ENCODE results near the gene BTBD9. TPM values are rescaled to one million over a fixed set of nuclear protein-coding genes. Genes with fewer than 3 reads are reported as not detected.
"Not testable (repeated sequence)": the region's sequence is repeated elsewhere in the genome, so short reads cannot be mapped to it uniquely, and the experiment has no call there.

BTBD9 gene
- total RNA-seq, 1 experiment from 2014 or later: 9.5 TPM

- no peak for DNase-seq (ENCODE audit: low spot score)
- in situ Hi-C loops (cut with HindIII; ENCODE audit: low sequenced_read_pairs): no loop called here
Observed at GRCh38 chr6:38470548-38470947, 169.2 kb downstream of the BTBD9 start.

- in situ Hi-C loops (cut with HindIII; ENCODE audit: low sequenced_read_pairs): no loop called here
- DNase-seq (ENCODE audit: low spot score): no peak
Observed at GRCh38 chr6:38467566-38467965, 172.2 kb downstream of the BTBD9 start.

GRCh38 chr6:38460186-38460585, 179.5 kb downstream of the BTBD9 start:
- DNase-seq (ENCODE audit: low spot score): no peak
- in situ Hi-C loops (cut with HindIII; ENCODE audit: low sequenced_read_pairs): no loop called here

- in situ Hi-C loops (cut with HindIII; ENCODE audit: low sequenced_read_pairs): no loop called here
- no peak for DNase-seq (ENCODE audit: low spot score)
Observed at GRCh38 chr6:38459291-38459690, 180.4 kb downstream of the BTBD9 start.

- no peak for DNase-seq (ENCODE audit: low spot score)
- in situ Hi-C loops (cut with HindIII; ENCODE audit: low sequenced_read_pairs): no loop called here
Observed at GRCh38 chr6:38453861-38454260, 185.9 kb downstream of the BTBD9 start.

GRCh38 chr6:38452816-38453660, 186.7 kb downstream of the BTBD9 start:
- in situ Hi-C loops (cut with HindIII; ENCODE audit: low sequenced_read_pairs): no loop called here
- DNase-seq (ENCODE audit: low spot score): no peak

GRCh38 chr6:38450717-38451116, 189.0 kb downstream of the BTBD9 start:
- in situ Hi-C loops (cut with HindIII; ENCODE audit: low sequenced_read_pairs): no loop called here
- no peak for DNase-seq (ENCODE audit: low spot score)

GRCh38 chr6:38445925-38446324, 193.8 kb downstream of the BTBD9 start:
- in situ Hi-C loops (cut with HindIII; ENCODE audit: low sequenced_read_pairs): no loop called here
- no peak for DNase-seq (ENCODE audit: low spot score)

- DNase-seq (ENCODE audit: low spot score): no peak
- in situ Hi-C loops (cut with HindIII; ENCODE audit: low sequenced_read_pairs): no loop called here
Observed at GRCh38 chr6:38445336-38445735, 194.4 kb downstream of the BTBD9 start.

- in situ Hi-C loops (cut with HindIII; ENCODE audit: low sequenced_read_pairs): no loop called here
- DNase-seq (ENCODE audit: low spot score): no peak
Observed at GRCh38 chr6:38443352-38444144, 196.2 kb downstream of the BTBD9 start.

- in situ Hi-C loops (cut with HindIII; ENCODE audit: low sequenced_read_pairs): no loop called here
- DNase-seq (ENCODE audit: low spot score): no peak
Observed at GRCh38 chr6:38438097-38438496, 201.6 kb downstream of the BTBD9 start.

- in situ Hi-C loops (cut with HindIII; ENCODE audit: low sequenced_read_pairs): no loop called here
- DNase-seq (ENCODE audit: low spot score): no peak
Observed at GRCh38 chr6:38436726-38437465, 202.8 kb downstream of the BTBD9 start.

- in situ Hi-C loops (cut with HindIII; ENCODE audit: low sequenced_read_pairs): no loop called here
- DNase-seq (ENCODE audit: low spot score): no peak
Observed at GRCh38 chr6:38435330-38435729, 204.4 kb downstream of the BTBD9 start.

- in situ Hi-C loops (cut with HindIII; ENCODE audit: low sequenced_read_pairs): no loop called here
- DNase-seq (ENCODE audit: low spot score): no peak
Observed at GRCh38 chr6:38434051-38434450, 205.7 kb downstream of the BTBD9 start.

GRCh38 chr6:38432479-38432878, 207.2 kb downstream of the BTBD9 start:
- in situ Hi-C loops (cut with HindIII; ENCODE audit: low sequenced_read_pairs): no loop called here
- DNase-seq (ENCODE audit: low spot score): no peak

GRCh38 chr6:38432079-38432478, 207.7 kb downstream of the BTBD9 start:
- DNase-seq (ENCODE audit: low spot score): no peak
- in situ Hi-C loops (cut with HindIII; ENCODE audit: low sequenced_read_pairs): no loop called here

GRCh38 chr6:38429546-38429945, 210.2 kb downstream of the BTBD9 start:
- DNase-seq (ENCODE audit: low spot score): no peak
- in situ Hi-C loops (cut with HindIII; ENCODE audit: low sequenced_read_pairs): no loop called here

- DNase-seq (ENCODE audit: low spot score): no peak
- in situ Hi-C loops (cut with HindIII; ENCODE audit: low sequenced_read_pairs): no loop called here
Observed at GRCh38 chr6:38427492-38428210, 212.1 kb downstream of the BTBD9 start.

GRCh38 chr6:38425788-38426488, 213.8 kb downstream of the BTBD9 start:
- not testable (repeated sequence) for DNase-seq (ENCODE audit: low spot score)

More at GRCh38 chr6:38425788-38426488, 213.8 kb downstream of the BTBD9 start:
- in situ Hi-C loops (cut with HindIII; ENCODE audit: low sequenced_read_pairs): not testable (repeated sequence)
